HG03439 (cell line): Measurements from ENCODE around the gene INPP5A.

Experiments used
- ATAC-seq: cut with Tn5 transposase; IDR thresholded peaks from one replicate; pipeline ENCODE4 v1.9.1; 2021; ENCODE audit warnings: mild to moderate bottlenecking, moderate library complexity; ENCODE audit not compliant: unreplicated experiment

The INPP5A gene

DNA sequence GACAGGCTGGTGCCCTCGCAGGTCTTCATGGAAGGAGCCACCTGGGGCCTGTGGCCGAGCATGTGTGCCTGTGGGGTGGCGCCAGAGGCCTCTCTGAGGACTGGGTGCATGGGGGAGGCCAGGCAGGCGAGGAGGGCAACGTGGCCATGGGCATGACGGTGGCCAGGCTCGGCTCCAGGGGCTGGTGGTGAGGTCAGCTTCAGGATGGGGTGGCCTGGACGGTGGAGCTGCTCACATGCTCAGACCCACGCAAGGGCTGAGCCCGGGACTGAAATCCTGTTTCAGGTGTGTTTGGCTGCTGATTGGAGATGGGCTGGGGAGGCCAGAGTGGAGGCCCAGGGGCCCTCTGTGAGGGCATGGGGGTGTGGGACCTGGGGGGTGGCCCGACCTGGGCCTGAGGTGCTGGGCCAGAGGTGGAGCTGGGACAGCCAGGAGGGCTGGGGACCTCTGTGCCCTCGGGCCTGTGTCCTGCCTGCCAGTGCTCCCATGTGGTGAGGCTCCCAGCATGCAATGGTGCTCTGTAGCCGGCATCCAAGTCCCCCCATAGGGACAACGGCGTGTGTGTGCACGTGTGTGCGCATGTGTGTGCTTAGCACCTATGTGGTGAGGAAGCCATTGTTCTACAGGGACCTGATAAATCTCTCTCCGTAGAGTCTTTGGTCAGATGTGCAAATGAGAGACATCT, 71.1 kb downstream of the INPP5A start:
- no peak for ATAC-seq

DNA sequence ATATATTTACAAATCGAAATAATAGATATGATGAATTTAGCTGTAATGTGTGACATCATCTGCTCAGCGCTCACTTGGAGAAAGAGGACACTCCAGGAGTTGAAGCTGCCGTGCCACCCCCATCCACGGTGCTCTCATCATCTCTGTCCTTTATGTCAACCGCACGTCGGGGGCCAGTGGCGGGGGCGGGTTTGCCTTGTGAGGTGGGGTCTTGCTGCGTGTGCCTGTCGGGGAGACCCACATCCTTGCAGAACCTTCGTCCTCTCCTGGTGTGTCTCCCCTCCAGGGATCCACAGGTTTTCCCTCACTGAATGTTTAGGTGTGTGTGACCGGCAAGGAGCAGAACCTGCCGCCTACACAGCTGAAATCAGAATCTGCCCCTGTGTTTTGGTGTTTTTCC, 71.6 kb downstream of the INPP5A start:
- no peak for ATAC-seq

GRCh38 chr10:132610071-132610701, 72.6 kb downstream of the INPP5A start:
- ATAC-seq: no peak

DNA sequence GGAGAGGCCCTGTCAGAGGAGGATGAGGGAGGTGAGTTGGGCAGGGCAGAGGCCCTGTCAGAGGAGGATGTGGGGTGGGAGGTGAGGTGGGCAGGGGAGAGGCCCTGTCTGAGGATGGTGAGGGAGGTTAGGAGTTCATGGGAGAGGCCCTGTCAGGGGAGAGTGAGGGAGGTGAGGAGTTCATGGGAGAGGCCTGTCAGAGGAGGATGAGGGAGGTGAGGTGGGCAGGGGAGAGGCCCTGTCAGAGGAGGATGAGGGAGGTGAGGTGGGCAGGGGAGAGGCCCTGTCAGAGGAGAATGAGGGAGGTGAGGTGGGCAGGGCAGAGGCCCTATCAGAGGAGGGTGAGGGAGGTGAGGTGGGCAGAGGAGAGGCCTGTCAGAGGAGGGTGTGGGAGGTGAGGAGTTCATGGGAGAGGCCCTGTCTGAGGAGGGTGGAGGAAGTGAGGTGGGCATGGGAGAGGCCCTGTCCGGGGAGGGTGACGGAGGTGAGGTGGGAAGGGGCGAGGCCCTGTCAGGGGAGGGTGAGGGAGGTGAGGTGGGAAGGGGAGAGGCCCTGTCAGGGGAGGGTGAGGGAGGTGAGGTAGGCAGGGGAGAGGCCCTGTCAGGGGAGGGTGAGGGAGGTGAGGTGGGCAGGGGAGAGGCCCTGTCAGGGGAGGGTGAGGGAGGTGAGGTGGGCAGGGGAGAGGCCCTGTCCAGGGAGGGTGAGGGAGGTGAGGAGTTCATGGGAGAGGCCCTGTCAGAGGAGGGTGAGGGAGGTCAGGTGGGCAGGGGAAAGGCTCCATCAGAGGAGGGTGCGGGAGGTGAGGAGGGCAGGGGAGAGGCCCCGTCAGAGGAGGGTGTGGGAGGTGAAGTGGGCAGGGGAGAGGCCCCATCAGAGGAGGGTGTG, 73.7 kb downstream of the INPP5A start:
- ATAC-seq: no peak

- no peak for ATAC-seq
These were observed 74.4 kb downstream of the INPP5A start for GRCh38 chr10:132611986-132612385.

DNA sequence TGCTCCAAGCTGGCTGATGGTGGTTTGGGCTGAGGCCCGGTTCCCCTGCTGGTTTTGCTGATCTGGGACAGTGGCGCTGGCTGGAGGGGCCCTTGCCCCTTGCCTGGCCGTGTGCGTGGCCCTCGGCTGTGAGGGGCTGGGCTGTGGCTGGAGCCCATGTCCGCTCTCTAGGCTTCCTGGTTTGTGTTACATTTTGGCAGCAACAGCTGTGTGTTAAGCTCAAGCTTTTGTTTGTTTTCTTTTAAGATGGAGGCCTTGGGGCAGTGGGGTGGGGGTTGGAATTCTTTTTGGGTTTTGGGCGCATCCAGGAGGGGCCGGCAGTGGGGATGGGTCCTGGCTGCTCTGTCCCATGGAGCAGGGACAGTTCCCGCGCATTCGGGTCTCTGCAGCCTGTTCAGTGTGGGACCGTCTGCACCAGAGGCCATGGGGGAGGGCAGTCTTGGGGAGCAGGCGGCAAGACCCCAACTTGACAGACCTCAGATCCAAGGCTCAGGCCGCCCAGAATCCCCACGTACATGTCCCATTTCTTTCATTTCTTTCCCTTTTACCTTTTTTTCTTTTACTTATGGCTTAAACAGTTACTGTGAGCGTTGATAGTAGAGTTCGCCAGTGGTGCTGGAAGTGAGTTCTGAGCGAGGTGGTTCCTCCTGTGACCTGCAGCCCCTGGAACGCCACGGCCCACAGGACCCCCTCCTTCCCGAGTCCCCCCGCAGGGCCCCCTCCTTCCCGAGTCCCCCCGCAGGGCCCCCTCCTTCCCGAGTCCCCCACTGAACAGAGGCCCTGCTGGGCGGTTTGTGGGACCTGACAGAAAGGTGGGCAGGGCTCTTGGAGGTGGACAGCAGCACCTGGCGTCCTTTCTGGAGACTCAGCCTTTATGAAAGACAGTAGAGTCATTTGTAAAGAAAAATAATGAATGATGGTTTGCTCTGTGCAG, 75.3 kb downstream of the INPP5A start:
- no peak for ATAC-seq

DNA sequence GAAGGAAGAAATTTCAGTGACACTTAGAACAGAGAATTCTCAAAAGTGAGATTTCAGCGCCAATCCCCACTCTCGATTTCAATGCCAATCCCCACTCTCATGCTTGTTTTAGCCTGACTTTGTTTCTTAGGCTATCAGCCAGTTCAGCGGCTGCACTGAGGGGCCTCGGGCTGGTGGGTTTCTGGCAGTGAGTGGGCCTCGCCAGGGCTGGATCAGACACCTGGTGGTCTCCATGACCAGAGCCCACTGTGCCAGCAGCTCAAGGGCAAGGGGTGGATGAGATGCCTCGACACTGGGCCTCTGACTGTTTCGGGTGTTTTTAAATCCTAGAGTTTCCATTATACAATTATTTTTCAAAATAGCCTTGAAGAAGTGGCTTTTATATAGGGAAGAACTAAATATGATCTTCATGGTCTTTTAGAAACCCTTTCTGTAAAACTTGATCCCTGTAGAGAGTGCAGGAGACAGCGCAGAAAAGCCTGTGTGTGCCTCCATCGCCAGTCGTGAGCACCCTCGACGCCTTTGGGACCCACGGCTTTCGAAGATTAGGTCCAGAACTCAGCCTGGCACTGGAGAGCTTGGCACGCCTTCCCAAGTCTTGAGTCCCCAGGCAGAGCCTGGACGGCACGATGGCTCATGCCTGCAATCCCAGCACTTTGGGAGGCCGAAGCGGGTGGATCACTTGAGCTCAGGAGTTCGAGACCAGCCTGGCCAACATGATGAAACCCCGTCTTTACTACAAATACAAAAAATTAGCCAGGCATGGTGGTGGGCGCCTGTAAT, 76.2 kb downstream of the INPP5A start:
- no peak for ATAC-seq

GRCh38 chr10:132614431-132615340, 77.1 kb downstream of the INPP5A start:
- ATAC-seq: no peak

GRCh38 chr10:132615341-132616169, 78.0 kb downstream of the INPP5A start:
- no peak for ATAC-seq

GRCh38 chr10:132616170-132616995, 78.8 kb downstream of the INPP5A start:
- ATAC-seq: no peak

- no peak for ATAC-seq
These were observed 79.6 kb downstream of the INPP5A start for GRCh38 chr10:132616996-132617736.

DNA sequence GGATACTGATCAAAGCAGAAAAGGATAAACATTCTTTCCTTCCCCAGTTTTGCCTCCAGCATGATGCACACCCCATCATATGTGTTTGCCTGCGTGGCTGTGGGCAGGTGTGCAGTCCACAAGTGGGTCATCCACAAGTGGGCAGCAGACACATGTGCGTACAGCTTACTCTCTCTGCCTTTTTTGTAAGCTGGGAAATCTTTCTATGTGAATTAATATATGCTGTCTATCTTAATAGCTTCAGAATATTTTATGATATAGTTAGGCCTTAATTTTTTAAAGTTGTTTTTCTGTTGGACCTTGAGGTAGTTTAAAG, 80.1 kb downstream of the INPP5A start:
- ATAC-seq: no peak

GRCh38 chr10:132618158-132618919, 80.8 kb downstream of the INPP5A start:
- no peak for ATAC-seq

GRCh38 chr10:132619927-132620326, 82.3 kb downstream of the INPP5A start:
- ATAC-seq: no peak

DNA sequence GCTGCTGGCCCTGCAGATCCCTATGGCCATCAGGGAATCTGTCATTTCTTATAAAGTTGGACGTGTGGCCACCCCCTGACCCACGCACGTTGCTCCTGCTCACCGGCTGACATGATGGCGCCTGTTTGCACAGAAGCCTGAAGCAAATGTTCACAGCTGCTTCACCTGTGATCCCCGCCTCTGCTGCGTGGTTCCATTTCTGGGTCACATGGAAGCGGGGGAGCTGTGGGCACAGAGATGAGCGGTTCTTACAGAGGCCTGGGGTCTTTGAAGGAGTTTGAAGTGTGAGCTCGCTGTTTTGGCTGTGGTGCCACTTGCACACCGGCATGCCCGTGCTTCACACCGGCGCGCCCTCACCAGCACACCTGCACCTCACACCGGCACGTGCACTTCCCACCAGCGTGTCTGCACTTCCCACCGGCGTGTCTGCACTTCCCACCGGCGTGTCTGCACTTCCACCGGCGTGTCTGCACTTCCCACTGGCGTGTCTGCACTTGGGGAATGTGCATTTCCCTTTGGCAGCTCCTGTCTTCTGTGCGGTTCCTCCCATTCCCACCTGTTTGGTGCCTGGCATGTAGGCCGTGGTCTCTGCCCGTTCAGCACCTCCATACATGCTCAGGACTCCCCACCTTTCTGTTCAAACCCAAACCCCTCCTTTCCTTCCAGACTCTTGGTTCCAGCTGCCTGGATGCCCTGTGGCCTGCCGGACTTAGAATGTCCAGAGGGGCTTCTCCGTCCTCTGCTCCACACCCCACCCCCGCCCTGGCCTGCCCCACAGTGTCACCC, 86.7 kb downstream of the INPP5A start:
- no peak for ATAC-seq
